Measurements from ENCODE around the gene PTMA.

Gene PTMA

DNA sequence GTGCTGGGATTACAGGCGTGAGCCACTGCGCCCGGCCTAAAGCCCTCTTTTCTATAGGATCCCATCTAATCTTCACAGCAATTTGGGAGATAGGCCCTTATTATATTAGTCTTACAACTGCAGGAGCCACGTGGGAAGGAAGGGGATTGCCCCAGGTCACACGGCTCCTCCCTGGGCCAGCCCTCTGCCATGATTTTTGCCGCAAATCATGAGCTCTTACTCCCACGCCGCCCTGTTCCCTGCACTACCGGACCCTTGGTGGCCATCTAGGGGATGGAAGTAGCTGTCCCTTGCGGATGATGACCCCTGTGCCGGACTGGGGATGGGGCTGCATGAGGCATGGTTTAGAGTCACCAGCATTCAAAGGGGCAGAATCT lies 28.4 kb upstream of the PTMA start:
- H3K27ac ChIP-seq (ENCODE audit: low read depth, low read length): no peak overlapping the region

DNA sequence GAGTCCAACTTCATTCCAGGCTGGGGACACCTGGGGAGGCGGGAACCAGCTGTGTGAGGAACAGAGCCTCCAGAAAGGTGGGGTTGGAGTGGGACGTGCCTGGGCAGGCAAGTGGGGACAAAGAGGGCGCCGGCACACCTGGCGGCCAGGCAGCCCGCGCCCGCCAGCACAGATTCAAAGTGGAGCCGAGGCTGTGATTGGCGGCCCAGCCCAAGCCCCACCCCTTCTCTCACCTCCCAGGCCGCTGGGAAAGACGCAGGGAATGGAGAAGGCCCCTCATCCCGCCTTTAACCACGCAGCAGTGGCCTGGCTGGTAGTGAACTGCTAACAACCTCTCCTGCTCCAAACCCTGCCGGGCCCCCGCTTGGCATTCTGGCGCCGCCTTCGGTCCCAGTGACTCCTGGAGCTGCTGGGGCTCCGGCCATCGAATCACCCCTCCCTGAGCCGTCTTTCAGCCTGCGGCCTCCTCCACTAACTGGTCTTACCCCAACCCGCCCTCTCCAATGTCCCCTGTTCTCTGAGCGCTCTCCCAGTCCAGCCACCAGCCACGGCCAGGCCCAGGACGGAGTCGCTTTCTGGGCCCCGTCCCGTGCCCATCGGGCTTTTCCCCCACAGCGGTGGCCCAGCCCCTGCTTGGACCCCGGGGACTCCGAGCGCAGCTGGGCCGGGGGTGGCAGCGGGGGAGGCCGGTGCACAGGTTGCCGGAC lies 27.9 kb upstream of the PTMA start:
- no peaks in the 10 kb centered on the region for H3K27me3 ChIP-seq (ENCODE audit: insufficient read depth, low read length)
- H2AFZ ChIP-seq (ENCODE audit: low read length, unreplicated experiment): peak overlapping the region; percentile 86
- H3K4me3 ChIP-seq (ENCODE audit: low read depth, low read length): peak overlapping the region; percentile 79
- peaks cover 14% of the 10 kb centered on the region for H3K4me1 ChIP-seq (ENCODE audit: control insufficient read depth, insufficient read depth, low read length, unreplicated experiment)
- peak overlapping the region; percentile 60; the same call in 1 of the 2 replicates for H3K27ac ChIP-seq (ENCODE audit: low read depth, low read length)
- H3K79me2 ChIP-seq (ENCODE audit: control insufficient read depth, insufficient read depth, low read length, unreplicated experiment): no peaks in the 10 kb centered on the region
- no peaks in the 10 kb centered on the region for H3K36me3 ChIP-seq (ENCODE audit: insufficient read depth, low read length)

More for the DNA sequence above, 28.4 kb upstream of the PTMA start:
- Histone ChIP-seq H3K36me3 (ENCODE audit: insufficient read depth, low read length) (no peaks in the 10 kb centered on the region), H3K4me3 (ENCODE audit: low read depth, low read length) (peak overlapping the region; percentile 79; the same call in 1 of the 2 replicates), H3K27me3 (ENCODE audit: insufficient read depth, low read length) (no peaks in the 10 kb centered on the region), H2AFZ (ENCODE audit: low read length, unreplicated experiment) (no peak overlapping the region), H3K4me1 (ENCODE audit: control insufficient read depth, insufficient read depth, low read length, unreplicated experiment) (peaks cover 16% of the 10 kb centered on the region), H3K79me2 (ENCODE audit: control insufficient read depth, insufficient read depth, low read length, unreplicated experiment) (no peaks in the 10 kb centered on the region)

DNA sequence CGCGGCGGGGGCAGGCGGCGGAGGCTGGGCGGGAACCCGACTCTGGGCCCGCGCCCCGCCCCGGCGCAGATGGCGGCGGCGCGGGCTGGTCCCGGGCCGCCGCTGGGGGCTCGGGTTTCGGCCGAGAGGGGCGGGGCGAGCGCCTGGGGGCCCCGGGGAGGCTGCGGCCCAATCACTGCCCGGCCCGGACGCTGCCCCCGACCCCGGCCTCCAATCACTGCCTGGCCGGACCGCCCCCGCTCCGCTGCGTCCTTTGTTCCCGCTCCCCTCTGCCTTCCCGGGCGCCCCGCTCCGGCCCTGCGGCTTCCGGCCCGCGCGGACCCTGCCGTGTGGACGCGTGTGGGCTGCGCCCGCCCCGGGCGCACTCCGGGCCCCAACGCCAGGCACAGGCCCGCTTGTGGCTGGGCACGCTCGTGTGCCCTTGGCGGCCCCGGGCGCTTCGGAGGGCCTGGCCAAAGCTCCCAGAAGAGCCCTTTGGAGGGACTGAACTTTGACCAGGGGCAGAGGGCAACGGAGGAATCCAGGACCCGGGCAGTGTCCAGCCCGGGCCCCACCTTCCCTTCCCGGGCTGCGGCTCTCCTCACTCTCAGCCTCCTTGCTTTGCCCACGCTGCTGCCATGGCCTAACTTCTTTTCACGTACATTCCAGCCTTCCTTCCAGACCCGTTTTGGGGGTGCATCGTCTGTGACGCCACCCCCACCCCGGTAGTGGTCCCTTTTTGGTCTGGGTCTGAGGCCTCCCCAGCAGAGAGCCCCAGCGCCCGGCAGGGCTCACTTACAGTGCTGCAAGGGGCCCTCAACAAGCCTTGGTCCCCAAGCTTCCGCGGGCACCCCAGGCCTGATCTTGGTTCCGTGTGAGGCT lies 27.1 kb upstream of the PTMA start:
- Histone ChIP-seq H3K4me3 (ENCODE audit: low read depth, low read length) (peak overlapping the region; percentile 79), H2AFZ (ENCODE audit: low read length, unreplicated experiment) (peak overlapping the region; percentile 86)

DNA sequence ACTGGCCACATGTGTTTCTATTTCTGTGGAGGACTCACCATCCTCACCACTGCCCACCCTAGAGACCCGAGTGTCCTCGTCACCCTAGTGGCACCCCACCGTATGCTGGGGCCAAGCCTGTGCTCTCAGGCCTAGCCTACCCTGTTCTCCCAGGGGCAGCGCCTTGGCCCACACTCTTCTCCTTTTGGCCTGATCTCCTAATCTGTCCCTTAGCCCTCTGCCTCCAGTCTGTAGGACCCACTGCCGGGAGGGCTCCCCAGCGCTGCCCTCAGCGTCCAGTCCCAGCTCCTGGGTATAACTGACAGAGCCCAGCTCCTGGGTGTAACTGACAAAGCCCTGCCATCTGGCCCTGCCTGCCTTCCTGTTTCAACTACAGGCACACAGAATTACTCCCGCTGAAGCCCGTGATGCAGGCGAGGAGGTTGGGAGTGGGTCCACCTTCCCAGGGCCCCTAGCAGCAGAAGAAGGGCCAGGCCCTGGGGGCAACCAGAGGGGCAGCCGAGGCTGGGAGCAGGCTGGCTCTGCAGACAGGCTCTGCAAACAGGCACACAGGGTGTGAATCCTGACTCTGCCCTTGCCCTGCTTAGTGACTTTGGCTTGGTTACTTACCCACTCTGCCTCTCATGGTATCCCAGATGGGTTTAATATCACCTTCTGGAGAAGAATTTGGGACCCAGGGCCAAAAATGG lies 25.6 kb upstream of the PTMA start:
- H3K4me3 ChIP-seq (ENCODE audit: low read depth, low read length): no peak overlapping the region
- no peaks in the 10 kb centered on the region for H3K27me3 ChIP-seq (ENCODE audit: insufficient read depth, low read length)
- H2AFZ ChIP-seq (ENCODE audit: low read length, unreplicated experiment): no peak overlapping the region
- no peaks in the 10 kb centered on the region for H3K79me2 ChIP-seq (ENCODE audit: control insufficient read depth, insufficient read depth, low read length, unreplicated experiment)
- H3K27ac ChIP-seq (ENCODE audit: low read depth, low read length): no peak overlapping the region
- peaks cover 14% of the 10 kb centered on the region for H3K4me1 ChIP-seq (ENCODE audit: control insufficient read depth, insufficient read depth, low read length, unreplicated experiment)
- no peaks in the 10 kb centered on the region for H3K36me3 ChIP-seq (ENCODE audit: insufficient read depth, low read length)

More for the DNA sequence above, 27.1 kb upstream of the PTMA start:
- H3K36me3 ChIP-seq (ENCODE audit: insufficient read depth, low read length): no peaks in the 10 kb centered on the region
- H3K4me1 ChIP-seq (ENCODE audit: control insufficient read depth, insufficient read depth, low read length, unreplicated experiment): peaks cover 14% of the 10 kb centered on the region
- no peaks in the 10 kb centered on the region for H3K79me2 ChIP-seq (ENCODE audit: control insufficient read depth, insufficient read depth, low read length, unreplicated experiment)
- peak overlapping the region; percentile 63; the same call in 1 of the 2 replicates for H3K27ac ChIP-seq (ENCODE audit: low read depth, low read length)
- no peaks in the 10 kb centered on the region for H3K27me3 ChIP-seq (ENCODE audit: insufficient read depth, low read length)

DNA sequence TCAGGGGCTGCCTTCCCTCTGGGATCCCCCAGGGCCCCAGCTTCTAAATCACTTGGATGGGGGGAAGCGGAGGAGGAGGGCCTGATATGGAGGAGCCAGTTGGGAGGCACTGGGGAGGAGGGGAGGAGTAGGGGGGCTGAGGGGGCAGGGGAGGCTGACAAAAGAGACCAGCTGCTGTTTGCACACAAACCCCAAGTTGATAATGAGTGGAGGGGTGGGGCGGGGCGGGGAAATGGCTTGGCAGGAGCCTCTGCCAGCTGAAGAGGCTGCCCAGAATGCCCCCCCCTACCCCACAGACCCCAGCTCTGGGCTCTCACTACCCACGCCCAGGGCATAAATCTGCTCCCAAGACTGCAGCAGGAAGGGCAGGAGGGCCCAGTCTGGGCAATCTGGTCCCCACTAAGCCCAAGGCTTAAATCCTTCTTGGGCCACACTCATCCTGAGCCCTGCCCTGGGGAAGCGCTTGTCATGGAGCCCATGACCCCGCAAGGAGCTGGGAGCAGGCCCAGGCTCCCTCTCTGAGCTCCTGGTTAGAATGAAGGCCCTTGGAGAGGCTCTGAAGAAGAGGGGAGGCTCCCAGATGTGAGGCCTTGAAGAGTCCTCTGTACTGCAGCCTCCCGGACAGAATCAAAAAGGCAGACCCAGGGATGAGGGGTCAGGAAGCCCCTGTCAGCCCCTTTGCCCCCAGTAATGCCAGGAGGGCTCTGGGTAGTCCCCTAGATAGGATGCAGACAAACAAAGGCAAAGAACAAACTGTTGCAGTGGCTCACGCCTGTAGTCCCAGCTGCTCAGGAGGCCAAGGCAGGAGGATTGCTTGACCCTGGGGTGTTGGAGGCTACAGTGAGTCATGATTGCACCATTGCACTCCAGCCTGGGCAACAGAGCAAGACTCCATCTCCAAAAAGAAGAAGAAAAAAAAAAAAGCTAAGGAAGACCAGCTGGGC lies 24.8 kb upstream of the PTMA start:
- H3K27ac ChIP-seq (ENCODE audit: low read depth, low read length): no peak overlapping the region
- no peak overlapping the region for H2AFZ ChIP-seq (ENCODE audit: low read length, unreplicated experiment)
- H3K27me3 ChIP-seq (ENCODE audit: insufficient read depth, low read length): no peaks in the 10 kb centered on the region
- H3K4me1 ChIP-seq (ENCODE audit: control insufficient read depth, insufficient read depth, low read length, unreplicated experiment): peaks cover 14% of the 10 kb centered on the region
- H3K36me3 ChIP-seq (ENCODE audit: insufficient read depth, low read length): no peaks in the 10 kb centered on the region
- no peak overlapping the region for H3K4me3 ChIP-seq (ENCODE audit: low read depth, low read length)
- H3K79me2 ChIP-seq (ENCODE audit: control insufficient read depth, insufficient read depth, low read length, unreplicated experiment): no peaks in the 10 kb centered on the region

DNA sequence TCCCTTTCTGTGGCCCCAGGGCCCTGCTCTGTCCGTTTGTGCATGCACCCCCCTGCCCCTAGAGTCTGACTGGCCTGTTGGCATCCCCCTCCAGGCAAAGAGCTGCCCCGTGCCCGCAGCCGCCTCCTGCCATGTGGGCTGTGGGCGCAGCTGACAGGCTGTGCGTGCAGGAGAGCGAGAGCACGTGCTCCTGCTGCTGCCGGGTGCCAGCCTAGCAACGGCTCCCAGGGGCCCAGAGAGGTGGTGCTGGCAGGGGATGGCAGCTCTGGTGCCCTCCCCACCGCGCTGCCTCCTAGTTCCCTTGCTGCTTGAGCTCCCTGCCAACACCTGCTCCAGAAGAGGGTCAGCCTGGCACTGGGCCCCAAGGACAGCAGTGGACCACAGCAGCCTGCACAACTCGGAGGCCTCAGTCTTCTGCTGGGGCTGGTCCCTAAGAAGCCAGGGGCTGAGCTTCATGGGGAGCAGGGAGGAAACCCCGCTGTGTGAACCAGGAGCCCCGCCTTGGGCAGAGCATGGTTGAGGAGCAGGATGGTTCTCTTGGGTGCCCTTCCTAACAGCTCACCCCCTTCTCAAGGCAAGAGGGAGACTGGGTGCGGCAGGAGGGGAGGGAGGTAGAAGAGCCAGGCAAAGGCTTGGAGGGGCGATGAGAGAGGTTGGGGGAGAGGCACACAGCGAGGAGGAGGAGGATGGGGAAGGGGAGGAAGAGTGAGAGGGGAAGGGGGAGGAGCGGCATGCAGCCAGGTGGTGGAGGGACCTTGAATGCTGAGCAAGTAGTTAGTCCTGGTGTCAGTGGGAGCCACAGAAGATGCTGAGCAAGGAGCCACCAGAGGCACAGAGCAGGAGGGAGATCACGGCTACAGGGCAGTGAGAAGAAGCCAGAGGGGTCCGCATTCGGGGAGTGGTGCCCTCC lies 23.8 kb upstream of the PTMA start:
- Histone ChIP-seq H2AFZ (ENCODE audit: low read length, unreplicated experiment) (no peak overlapping the region), H3K27me3 (ENCODE audit: insufficient read depth, low read length) (no peaks in the 10 kb centered on the region), H3K4me3 (ENCODE audit: low read depth, low read length) (no peak overlapping the region), H3K36me3 (ENCODE audit: insufficient read depth, low read length) (no peaks in the 10 kb centered on the region), H3K79me2 (ENCODE audit: control insufficient read depth, insufficient read depth, low read length, unreplicated experiment) (no peaks in the 10 kb centered on the region), H3K4me1 (ENCODE audit: control insufficient read depth, insufficient read depth, low read length, unreplicated experiment) (peaks cover 14% of the 10 kb centered on the region), H3K27ac (ENCODE audit: low read depth, low read length) (no peak overlapping the region)

DNA sequence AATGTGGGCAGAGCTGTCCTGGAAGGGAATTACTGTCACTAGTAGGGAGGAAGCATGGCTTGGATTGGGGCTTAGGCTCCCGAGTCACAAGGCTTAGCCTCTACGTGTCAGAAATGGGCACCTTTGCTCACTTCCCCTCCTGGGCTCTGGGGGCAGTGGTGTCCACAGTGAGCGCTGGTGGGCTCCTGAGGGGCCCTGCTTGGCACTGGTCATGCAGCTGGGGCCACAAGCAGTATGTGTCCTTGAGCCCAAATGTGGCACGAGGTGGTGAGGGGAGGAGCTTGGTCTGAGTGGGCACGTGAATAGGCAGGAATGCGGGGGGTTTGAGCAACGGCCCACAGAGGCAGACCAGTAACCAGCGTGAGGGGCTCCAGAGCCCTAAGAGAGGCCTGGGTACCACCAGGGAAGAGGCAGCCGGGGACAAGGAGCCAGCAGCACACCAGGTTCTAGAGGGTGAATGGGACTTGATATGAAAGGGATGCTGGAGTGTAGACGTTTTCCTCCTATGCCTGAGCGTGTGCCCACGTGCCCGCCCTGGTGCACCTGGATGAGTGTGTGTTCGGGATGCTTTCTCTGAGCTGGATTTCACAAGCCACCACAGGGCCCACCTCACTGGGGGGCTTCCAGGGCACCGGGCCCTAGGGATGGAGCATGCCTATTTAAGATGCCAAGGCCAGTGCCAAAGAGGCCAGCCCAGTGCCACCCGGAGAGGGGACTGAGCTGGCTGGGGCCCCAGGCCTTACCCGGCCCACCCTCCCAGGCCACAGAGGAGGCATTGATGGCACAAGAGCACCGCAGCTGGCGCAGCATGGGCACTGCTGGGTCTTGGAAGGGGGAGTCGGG lies 22.8 kb upstream of the PTMA start:
- H3K27me3 ChIP-seq (ENCODE audit: insufficient read depth, low read length): no peaks in the 10 kb centered on the region
- no peaks in the 10 kb centered on the region for H3K36me3 ChIP-seq (ENCODE audit: insufficient read depth, low read length)
- H3K4me1 ChIP-seq (ENCODE audit: control insufficient read depth, insufficient read depth, low read length, unreplicated experiment): peaks cover 8% of the 10 kb centered on the region
- H2AFZ ChIP-seq (ENCODE audit: low read length, unreplicated experiment): no peak overlapping the region
- no peak overlapping the region for H3K4me3 ChIP-seq (ENCODE audit: low read depth, low read length)
- no peaks in the 10 kb centered on the region for H3K79me2 ChIP-seq (ENCODE audit: control insufficient read depth, insufficient read depth, low read length, unreplicated experiment)
- H3K27ac ChIP-seq (ENCODE audit: low read depth, low read length): no peak overlapping the region

DNA sequence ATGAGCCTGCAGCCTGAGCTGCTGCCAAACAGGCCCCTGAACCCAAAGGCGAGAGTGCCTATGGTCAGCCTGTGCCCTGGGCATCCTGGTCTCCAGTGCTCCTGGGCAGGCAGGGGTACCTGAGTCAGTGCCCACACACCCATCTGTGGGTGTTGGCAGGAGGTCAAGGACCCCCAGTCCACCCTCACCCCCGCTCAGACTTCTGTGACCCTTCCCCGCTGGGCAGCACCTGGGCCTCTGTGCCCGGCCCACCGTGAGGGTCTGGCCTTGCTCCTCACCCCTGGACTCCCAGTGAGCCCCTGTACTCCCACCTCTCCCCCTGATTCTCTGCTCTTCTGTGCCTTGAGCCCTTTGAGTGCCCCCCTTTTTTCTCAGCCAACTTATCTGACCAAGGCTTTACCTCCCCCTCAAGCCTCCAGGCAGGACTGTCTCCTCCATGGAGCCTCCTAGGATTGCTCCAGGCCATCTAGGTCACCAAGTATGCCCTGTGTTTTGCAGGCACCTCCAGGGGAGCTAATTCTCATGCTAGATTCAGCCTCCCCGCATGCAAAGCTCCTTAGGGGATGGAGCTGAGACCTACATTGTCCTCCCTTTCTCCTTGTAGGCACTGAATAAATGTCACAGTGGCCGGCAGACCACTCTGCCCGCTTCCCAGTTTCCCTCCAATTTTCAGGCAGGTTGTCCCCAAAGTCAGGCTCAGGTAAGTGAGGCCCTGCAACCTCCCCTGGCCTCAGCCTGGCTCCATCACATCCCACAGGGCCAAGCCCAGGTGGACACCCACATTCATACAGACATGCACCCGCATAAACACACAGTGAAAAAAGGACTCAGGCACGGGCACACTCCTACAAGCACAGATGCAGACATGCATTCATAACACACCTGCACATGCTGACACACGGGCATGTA lies 21.9 kb upstream of the PTMA start:
- no peaks in the 10 kb centered on the region for H3K27me3 ChIP-seq (ENCODE audit: insufficient read depth, low read length)
- H3K4me1 ChIP-seq (ENCODE audit: control insufficient read depth, insufficient read depth, low read length, unreplicated experiment): peaks cover 5% of the 10 kb centered on the region
- H3K4me3 ChIP-seq (ENCODE audit: low read depth, low read length): no peak overlapping the region
- H3K27ac ChIP-seq (ENCODE audit: low read depth, low read length): no peak overlapping the region
- no peaks in the 10 kb centered on the region for H3K36me3 ChIP-seq (ENCODE audit: insufficient read depth, low read length)
- no peaks in the 10 kb centered on the region for H3K79me2 ChIP-seq (ENCODE audit: control insufficient read depth, insufficient read depth, low read length, unreplicated experiment)
- no peak overlapping the region for H2AFZ ChIP-seq (ENCODE audit: low read length, unreplicated experiment)
